ENCODE results near the gene PGAM1.
"Not testable (repeated sequence)": the region's sequence is repeated elsewhere in the genome, so short reads cannot be mapped to it uniquely, and the experiment has no call there.

Gene PGAM1
- 35.4 to 39.9 reads per million in 2 donors for total RNA-seq

DNA sequence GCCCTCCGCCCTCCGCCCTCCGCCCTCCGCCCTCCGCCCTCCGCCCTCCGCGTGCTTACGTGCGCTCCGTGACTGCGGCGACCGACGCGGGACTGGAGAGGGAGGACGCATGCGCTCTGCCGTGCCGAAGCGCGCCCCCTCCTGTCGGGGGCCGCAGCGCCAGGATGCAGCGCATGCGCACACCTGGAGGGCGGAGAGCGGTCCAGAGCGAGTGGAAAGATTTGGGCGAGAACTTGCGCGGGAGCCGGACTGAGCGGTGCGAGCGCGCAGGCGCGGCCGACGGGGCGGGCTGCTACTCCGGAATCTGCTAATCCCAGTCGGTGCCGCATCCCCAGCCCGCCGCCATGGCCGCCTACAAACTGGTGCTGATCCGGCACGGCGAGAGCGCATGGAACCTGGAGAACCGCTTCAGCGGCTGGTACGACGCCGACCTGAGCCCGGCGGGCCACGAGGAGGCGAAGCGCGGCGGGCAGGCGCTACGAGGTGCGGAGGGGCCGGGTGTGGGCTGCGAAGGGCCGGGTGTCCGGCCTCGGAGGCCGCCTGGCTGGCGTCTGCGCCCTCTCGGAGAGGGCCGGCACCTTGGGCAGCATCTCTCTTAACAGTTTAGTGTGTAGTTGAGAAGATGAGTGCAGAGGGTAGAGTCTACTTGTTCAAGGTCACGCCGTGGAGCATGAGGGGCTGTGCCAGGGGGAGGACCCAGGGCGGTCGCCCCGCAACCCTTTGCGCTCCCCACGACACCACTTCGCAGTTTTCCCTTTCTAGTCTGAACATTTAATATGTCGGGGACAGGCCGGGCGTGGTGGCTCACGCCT is at the start of gene PGAM1:
Gene PGAM1, plus strand, starts transcription at position 228 of the 812 bp plus-strand sequence. Its CDS starts 117 bp downstream, at position 345.
- DNase-seq: peak; percentile 91 to 98 (median 94)

DNA sequence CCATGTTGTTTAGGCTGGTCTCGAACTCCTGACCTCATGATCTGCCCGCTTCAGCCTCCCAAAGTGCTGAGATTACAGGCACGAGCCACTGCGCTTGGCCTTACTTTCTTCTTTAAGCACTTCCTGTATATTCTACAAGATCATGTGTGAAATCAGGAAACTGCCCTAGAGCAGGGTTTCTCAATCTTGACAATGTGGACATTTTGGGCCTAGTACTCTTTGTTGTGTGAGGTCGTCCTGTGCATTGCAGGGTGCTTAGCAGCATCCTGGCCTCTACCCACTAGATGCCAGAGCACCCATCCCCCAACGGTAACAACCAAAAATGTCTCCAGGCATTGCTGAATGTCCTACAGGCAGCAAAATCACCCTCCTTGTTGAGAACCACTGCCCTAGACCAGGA is 49.6 kb upstream of the PGAM1 start:
- peak in 1 of 5 experiments; percentile 12 for DNase-seq

DNA sequence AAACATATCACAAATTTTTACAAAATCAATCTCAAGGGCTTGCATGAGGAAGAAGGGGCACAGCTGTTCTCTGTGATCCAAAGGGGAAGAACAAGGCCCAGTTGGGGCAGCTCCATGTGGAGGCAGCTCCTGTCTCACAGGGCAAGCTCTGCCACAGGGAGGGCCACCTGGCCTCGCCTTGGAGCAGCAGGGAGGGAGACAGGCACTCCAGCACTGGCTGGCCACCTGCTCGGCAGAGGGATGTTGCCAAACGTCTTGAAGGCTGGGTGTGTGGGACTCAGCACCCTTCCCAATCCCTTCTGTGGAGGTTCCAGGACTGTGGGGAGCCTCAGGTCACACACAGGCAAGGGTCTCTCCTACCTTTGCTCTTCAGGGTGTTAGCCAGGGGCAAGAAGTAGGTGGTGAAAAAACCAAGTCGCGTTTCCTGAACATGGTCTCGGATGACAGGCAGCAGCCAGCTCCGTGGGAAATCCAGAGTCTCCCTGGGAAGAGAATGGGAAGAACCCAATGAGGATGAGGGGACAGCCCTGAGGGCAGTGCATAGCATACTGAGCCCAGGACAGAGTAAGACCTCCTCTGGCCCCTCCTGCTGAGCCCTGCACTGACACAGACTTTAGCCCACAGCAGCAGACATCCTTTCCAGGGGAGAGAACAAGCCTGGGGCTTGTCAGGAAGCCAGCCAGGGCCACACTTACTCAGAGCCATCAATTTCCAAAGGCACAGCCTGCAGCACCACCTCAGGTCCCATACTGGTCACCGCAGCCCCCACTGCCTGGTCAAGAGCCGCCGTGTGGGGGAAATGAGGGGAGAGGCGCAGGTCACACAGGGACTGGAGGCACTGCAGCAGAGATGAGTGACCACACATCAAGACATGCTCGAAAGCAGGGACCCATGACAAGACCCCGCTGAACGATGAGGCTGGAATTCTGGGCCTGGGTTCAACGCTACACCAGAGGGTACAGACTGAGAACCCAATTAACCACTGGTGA is 46.8 kb upstream of the PGAM1 start:
- DNase-seq: no peak

DNA sequence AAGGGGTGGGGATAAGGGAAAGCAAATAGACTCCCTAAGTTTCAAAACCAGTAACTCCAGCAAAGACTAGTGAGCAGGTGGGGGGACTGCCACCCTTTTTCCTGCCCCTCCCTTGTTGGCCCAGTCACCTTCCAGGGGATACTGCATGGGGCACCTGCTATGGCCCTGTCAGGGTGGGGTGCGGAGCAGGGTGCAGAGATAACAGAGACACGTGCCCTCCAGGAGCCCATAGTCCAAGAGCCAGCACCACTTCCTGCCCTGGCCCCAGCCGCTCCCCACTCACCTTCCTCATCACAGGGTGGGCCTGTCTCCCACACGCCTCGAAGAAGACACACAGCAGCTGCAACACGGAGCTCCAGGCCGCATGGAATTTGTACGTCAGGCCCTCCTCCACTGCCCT is 45.5 kb upstream of the PGAM1 start:
- DNase-seq: no peak

DNA sequence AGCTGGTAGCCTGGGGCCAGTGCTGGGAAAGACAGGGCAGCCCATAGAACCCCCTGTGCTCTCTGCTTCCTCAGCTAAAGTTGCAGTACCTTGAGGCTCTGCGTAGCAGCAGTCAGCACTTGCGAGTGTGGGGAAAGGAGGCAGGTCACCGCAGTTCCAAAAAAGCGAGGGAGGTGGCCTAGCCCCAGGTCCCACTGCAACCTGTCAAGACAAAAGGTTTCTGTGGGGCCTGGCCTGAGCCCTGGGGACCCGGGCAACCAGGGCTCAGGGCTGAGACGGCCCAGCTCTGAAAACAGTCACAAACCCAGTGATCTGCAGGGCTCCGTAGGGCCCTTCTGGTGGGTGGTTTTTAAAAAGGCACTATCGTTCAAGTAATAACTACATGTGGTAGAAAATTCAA is 44.4 kb upstream of the PGAM1 start:
- no peak for DNase-seq

DNA sequence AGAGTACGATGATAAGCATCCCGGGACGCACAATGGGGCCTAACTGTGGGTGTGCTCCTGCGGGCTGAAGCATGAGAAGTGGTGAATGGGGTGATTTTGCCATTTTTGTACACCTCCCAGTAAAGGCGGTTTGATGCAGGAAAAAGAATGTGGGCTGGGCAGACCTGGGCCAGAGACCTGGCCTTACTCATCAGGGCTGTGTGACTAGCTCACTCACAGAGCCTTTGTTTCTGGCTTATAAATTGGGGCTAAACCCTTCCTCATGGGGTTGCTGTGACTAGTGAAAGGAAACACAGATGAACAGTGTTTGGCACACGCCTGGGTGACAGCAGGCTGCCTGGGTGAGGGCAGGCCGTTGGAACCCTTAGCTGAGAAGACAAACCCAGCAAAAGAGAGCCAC is 42.8 kb upstream of the PGAM1 start:
- DNase-seq: no peak

DNA sequence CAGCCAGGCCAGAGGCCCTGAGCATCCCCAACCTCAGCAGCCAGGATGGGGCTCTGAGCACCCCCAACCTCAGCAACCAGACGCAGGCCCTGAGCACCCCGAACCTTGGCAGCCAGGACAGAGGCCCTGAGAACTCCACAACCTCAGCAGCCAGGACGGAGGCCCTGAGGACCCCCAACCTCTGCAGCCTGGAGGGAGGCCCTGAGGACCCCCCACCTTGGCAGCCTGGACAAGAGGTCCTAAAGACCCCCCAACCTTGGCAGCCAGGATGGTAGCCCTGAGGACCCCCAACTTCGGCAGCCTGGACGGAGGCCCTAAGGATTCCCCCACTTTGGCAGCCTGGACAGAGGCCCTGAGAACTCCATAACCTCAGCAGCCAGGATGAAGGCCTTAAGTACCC is 41.8 kb upstream of the PGAM1 start:
- no peak for DNase-seq

DNA sequence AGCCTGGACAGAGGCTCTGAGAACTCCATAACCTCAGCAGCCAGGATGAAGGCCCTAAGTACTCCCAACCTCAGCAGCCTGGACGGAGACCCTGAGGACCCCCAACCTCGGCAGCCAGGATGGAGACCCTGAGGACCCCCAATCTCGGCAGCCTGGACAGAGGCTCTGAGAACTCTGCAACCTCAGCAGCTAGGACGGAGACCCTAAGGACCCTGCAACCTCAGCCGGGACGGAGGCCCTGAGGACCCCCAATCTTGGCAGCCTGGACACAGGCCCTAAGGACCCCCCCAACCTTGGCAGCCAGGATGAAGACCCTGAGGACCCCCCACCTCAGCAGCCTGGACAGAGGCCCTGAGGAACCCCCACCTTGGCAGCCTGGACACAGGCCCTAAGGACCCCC is 41.4 kb upstream of the PGAM1 start:
- no peak for DNase-seq

DNA sequence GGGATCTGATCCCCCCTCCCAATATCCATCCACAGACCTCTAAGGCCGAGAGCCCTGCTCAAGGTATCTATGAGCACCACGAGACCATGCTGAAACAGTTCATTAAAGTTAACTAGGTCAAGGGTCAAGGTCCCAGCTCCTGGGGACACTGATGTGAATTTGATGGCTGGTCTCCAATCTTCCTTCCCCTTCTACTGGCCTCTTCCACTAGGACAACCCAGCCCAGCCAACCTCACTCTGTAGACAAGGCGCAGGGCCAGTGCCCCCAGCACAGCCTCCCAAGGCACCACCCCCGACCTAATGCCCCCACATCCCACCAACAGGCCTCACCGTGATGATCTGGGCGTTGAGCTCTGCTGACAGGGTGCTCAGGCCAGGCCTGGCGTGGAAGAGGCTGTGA is 40.4 kb upstream of the PGAM1 start:
- DNase-seq: no peak

DNA sequence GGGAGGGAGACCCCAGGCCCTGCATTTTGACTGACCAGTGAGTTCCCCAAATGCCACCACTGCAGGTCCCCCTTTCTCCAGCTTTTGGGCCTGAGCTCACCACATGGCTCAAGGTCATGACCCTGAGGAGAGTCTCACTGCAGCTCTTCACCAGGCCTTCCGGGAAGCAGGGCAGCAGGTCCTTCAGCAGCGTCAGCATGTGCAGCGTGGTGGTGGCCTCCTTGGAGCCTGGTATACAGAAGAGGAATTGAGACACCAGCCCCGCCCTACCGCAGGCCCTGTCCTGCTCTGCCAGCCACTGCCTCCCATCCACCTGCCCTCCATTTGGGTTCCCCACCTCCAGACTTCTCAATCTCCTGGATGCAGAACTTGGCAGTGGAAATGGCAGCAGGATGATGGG is 37.8 kb upstream of the PGAM1 start:
- DNase-seq: no peak

DNA sequence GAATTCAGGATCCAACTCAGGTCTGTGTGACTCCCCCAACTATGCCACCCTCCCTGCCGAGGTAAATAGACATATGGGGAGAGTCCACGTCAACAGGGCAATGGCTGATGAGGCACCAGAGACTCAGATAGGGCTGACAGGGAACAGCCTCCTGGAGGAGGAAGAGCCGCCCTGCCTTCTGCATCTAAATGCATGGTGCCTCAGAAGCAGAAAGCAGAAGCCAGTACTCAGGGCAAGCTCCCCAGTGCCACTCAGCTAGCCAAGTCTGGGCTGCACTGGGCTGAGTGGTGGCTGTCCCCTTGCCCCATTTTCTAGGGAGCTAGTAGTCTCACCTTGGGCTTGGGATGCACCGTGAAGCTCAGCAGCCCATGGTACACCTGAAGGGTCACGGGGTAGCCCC is 35.9 kb upstream of the PGAM1 start:
- DNase-seq: no peak

DNA sequence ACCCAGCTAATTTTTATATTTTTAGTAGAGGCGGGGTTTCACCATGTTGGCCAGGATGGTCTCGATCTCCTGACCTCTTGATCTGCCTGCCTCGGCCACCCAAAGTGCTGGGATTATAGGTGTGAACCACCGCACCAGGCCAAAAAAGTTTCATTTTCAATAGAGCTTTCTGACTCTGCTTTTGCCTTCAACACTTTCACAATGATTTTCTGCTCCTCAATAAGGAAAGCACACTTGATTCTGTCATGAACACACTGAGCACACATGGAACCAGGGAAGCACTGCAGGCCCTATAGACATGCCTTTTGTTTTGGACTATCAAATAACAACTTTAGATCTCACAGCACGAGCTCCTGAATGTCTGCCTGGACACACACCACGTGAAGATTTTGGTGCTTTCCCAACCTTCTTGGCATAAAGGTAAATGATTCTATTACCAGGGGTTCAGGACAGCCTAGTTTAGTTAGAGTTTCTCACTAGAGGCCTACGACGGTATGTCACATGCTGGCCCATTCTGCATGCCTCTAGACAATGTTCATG is 32.9 kb upstream of the PGAM1 start:
- DNase-seq: no peak

DNA sequence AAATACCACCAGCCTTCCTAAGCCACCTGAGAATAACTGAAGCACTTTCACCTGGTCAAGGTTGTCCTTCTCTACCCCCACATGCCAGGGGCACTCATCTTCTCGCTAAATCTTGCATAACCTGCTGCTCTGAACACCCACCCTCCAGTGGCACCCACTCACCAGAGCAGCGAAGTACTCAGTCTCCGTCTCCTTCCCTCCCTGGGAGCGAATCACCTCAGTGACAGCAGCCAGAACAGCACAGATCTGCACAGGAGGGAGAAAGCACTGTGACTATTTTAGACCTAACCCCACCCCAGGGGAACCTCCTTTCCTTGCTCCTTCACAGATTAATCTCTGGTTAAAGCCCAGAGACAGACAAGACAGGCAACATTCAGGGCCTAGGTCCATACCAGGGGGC is 29.9 kb upstream of the PGAM1 start:
- no peak for DNase-seq

DNA sequence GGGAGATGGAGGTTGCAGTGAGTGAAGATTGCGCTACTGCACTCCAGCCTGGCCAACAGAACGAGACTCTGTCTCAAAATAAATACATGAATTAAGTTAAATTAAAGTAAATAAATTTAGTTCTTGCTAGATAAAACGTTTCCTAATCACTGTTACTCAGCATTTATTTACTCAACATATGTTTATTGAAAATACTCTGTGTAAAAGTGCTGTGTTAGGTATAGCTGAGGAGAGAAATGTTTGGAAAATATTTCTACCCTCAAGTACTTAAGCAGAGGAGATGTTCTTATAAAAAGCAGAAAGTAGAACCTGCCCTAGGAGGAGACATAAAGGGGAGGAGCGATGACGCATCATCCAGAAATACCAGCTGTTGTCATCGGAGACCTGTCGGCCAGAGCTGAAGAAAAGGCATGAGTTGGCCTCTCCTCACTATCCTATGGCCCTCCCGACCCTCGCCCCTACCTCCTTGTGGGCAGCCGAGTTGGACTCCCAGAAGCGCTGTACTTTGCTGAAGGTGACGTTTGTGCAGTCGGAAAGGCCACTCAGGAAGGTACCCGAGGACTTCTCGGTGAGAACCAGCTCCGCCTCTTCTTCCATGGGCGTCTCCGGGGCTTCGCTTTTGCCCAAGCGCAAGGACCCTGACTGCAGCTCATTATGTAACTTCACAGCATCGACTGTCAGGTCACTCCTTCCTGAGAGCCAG is 26.0 kb upstream of the PGAM1 start:
- peak in 2 of 5 experiments; percentile 24 to 39 for DNase-seq

DNA sequence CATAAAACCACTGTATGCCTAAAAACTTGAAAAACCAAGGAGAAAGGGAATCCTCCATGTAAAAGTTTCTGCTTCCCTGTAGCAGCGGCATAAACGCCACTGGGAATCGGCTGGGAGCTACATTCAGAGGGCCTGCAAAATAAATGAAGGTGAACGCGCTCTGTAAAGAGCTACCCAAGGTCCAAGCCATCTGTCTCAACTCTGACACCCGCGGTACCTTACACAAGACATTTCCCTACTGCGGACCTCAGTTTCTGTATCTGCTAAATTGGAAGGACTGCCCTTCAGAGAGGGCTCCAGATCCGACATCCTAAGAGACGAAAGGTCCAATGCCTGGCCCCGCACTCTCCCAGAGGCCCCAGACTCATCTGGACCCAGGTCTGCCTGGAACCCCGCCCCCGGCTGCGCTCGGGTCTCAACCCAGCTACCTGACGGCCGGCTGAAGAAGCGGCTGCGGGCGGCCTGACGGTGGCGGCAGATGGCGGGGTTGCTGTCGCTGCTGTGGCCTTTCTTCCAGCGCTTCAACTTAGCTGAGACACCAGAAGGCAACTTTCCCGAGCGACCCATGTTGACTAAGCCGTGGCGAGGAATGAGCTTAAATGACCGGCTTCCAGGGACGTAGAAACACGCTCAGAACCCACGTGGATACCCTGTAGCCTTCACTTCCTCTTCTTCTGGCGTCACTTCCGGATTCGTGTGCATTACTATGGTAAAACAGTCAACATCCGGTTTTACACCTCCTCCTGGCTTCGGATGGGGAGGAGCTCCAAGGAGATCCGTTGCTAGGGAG is 25.1 kb upstream of the PGAM1 start, which contains the start of gene RRP12:
Gene RRP12, minus strand, starts transcription at position 676 of the 790 bp plus-strand sequence. Its CDS starts 109 bp downstream, at position 567.
- DNase-seq: peak; percentile 26 to 97 (median 79)

DNA sequence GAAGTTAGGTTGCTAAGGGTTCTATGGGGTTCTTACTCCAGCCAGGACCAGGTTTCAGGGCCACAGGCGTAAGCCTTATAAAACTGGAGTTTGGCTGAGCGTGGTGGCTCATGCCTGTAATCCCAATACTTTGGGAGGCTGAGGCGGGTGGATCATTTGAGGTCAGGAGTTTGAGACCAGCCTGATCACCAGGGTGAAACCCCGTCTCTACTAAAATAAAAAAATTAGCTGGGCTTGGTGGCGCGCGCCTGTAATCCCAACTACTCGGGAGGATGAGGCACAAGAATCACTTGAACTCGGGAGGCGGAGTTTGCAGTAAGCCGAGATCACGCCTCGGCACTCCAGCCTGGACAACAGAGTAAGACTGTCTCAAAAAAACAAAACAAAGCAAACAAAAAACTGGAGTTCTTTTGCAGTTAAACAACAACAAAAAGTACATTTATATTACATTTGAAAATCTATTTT is 24.5 kb upstream of the PGAM1 start:
- DNase-seq: no peak

DNA sequence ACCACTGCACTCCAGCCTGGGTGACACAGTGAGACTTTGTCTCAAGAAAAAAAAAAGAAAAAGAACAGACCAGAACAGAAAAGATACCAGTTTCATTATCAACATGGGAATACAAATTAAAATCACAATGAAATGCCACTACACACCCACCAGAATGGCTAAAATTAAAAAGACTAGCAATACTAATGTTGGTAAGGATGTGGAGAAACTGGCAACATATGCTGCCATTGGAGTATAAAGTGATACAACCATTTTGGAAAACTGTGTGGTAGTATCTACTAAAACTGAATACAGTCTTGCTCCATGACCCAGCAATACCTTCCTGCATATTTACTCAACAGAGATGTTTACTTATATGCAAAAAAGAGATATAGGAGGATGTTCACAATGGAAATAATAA is 21.9 kb upstream of the PGAM1 start:
- no peak for DNase-seq

DNA sequence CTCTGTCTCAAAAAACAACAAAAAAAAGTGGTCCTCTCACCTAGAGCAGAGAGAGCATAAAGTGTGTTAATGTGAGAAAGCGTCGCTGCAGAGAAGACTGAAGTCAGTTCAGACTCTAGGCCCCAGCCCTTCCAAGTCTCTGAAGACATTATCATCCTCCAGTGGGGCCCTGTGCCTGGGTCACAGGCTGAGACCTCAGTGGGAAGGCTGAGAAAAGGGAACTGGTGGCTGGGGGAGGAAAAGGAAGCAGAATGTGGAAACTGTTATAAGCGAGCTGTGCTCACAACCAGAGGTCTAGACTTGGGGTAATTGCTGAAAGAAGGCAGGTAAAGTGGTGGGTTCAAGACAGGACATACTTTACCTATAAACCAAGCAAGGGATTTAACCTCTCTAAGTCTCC is 19.9 kb upstream of the PGAM1 start:
- DNase-seq: no peak

DNA sequence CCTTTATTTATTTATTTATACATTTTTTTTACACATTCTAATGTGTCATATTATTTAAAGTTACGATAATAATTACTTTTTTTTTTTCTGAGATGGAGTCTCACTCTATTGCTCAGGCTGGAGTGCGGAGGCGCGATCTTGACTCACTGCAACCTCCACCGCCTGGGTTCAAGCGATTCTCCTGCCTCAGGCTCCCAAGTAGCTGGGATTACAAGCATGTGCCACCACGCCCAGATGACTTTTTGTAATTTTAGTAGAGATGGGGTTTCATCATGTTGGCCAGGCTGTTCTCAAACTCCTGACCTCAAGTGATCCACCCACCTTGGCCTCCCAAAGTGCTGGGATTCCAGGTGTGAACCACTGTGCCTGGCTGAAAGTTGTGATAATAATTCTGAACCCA is 19.5 kb upstream of the PGAM1 start:
- not testable (repeated sequence) for DNase-seq

DNA sequence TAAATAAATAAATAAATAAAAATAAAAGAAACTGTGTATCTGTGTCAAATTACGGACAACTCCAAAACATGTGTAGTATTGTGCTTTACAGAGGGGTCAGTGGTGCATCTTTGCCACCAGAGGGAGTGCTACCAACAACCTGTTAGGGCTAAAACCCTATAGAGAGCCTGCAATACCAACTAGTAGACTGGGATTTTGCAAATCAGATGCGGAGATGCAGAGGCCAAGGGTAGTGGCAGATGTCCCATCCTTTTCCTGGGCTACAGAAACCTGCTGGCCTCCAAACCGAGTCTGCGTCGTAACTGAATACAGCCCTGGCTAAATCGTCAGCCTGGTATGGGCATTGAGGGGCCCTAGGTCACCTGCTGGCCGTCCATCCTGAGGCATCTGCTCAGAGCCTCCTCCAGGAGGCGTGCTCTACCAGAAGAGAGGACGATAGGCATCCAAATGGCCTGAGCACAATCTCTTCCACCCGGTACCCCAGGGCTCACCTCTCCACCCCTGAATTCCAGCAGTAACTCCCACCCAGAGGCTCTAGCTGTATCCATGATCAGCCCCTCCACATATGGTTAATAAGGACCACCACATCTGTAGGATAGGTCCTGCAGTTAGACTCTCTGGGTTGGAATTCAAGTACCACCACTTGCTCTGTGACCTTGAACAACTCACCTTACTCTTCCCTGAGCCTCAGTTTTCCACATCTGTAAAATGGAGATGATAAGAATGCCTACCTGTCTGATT is 18.6 kb upstream of the PGAM1 start:
- DNase-seq: peak in 4 of 5 experiments; percentile 24 to 86 (median 52)

DNA sequence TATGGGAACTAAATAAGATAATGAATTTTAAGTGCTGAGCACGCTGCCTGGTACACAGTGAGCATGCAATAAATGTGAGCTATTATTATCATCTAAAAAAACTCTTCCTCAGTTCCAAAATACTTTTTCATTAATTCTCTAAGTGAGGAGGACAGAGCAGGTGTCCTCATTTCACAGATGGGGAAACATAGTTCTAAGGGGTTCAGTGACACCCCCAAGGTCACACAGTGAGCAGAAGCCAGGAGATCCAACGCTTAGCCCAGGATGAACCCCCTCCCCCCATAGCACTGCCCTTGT is 18.1 kb upstream of the PGAM1 start:
- no peak for DNase-seq
